ENCODE measurements around the gene CAPRIN2. TPM values are rescaled to one million over a fixed set of nuclear protein-coding genes. Genes with fewer than 3 reads are reported as not detected.

Gene CAPRIN2
- polyA plus RNA-seq, 1 experiment, result 7.8 TPM

- H3K27me3 ChIP-seq (ENCODE audit: control insufficient read depth, insufficient read depth, low read length), result peaks cover 2% of the 10 kb centered on the region
- DNase-seq (ENCODE audit: low read depth), result no peak
- H3K36me3 ChIP-seq (ENCODE audit: control insufficient read depth, insufficient read depth, low read length), result no peaks in the 10 kb centered on the region
- CTCF ChIA-PET, result interaction anchor here (0.9 to 1.3 kb wide), 2 partner anchors 9 kb away, joined by 3 read pairs; no protein-coding TSS in a partner anchor
- POLR2A ChIA-PET, result no interaction called here
- no peak for TF ChIP-seq CTCF (IDR thresholded peaks at IDR 0.05; ENCODE audit: insufficient read depth, low read depth, low read length)
- H3K4me3 ChIP-seq (ENCODE audit: low read depth, low read length), result no peak overlapping the region
These were observed 27.8 kb upstream of the CAPRIN2 start for GRCh38 chr12:30782316-30783173.

- CTCF ChIA-PET, result no interaction called here
- Histone ChIP-seq H3K27me3 (ENCODE audit: control insufficient read depth, insufficient read depth, low read length) (peaks cover 2% of the 10 kb centered on the region), H3K36me3 (ENCODE audit: control insufficient read depth, insufficient read depth, low read length) (no peaks in the 10 kb centered on the region), H3K4me3 (ENCODE audit: low read depth, low read length) (no peak overlapping the region)
- POLR2A ChIA-PET, result no interaction called here
- DNase-seq (ENCODE audit: low read depth), result no peak
- TF ChIP-seq CTCF (IDR thresholded peaks at IDR 0.05; ENCODE audit: insufficient read depth, low read depth, low read length), result no peak
These were observed 24.8 kb upstream of the CAPRIN2 start for GRCh38 chr12:30779578-30779977.

GRCh38 chr12:30779178-30779577 is 24.4 kb upstream of the CAPRIN2 start:
- no peak overlapping the region for H3K4me3 ChIP-seq (ENCODE audit: low read depth, low read length)
- H3K36me3 ChIP-seq (ENCODE audit: control insufficient read depth, insufficient read depth, low read length), result no peaks in the 10 kb centered on the region
- no peak for DNase-seq (ENCODE audit: low read depth)
- TF ChIP-seq CTCF (IDR thresholded peaks at IDR 0.05; ENCODE audit: insufficient read depth, low read depth, low read length), result no peak
- peaks cover 2% of the 10 kb centered on the region for H3K27me3 ChIP-seq (ENCODE audit: control insufficient read depth, insufficient read depth, low read length)
- POLR2A ChIA-PET, result no interaction called here
- CTCF ChIA-PET, result no interaction called here

GRCh38 chr12:30774599-30774998 is 19.8 kb upstream of the CAPRIN2 start:
- ChIA-PET CTCF (no interaction called here), POLR2A (no interaction called here)
- Histone ChIP-seq H3K4me3 (ENCODE audit: low read depth, low read length) (no peak overlapping the region), H3K36me3 (ENCODE audit: control insufficient read depth, insufficient read depth, low read length) (no peaks in the 10 kb centered on the region), H3K27me3 (ENCODE audit: control insufficient read depth, insufficient read depth, low read length) (peaks cover 4% of the 10 kb centered on the region)
- TF ChIP-seq CTCF (IDR thresholded peaks at IDR 0.05; ENCODE audit: insufficient read depth, low read depth, low read length), result no peak
- no peak for DNase-seq (ENCODE audit: low read depth)

GRCh38 chr12:30769802-30770201 is 15.1 kb upstream of the CAPRIN2 start:
- POLR2A ChIA-PET, result no interaction called here
- CTCF ChIA-PET, result no interaction called here
- H3K36me3 ChIP-seq (ENCODE audit: control insufficient read depth, insufficient read depth, low read length), result no peaks in the 10 kb centered on the region

More at GRCh38 chr12:30769802-30770201, 15.1 kb upstream of the CAPRIN2 start:
- no peak for DNase-seq (ENCODE audit: low read depth)
- Histone ChIP-seq H3K27me3 (ENCODE audit: control insufficient read depth, insufficient read depth, low read length) (peaks cover 7% of the 10 kb centered on the region), H3K4me3 (ENCODE audit: low read depth, low read length) (no peak overlapping the region)
- no peak for TF ChIP-seq CTCF (IDR thresholded peaks at IDR 0.05; ENCODE audit: insufficient read depth, low read depth, low read length)
